ENCODE measurements around the gene GAPDHS. TPM values are rescaled to one million over a fixed set of nuclear protein-coding genes. Genes with fewer than 3 reads are reported as not detected.
A peak's percentile ranks its signal among the peaks of the same experiment; 100 is the strongest.

The GAPDHS gene
- total RNA-seq, 1 experiment from 2014 or later: not detected

GRCh38 chr19:35592226-35592625 lies 59.0 kb downstream of the GAPDHS start:
- no peak for TF ChIP-seq EZH2phosphoT487 (IDR thresholded peaks at IDR 0.05; ENCODE audit: borderline replicate concordance, low read length)
- TF ChIP-seq, protein P1, sequence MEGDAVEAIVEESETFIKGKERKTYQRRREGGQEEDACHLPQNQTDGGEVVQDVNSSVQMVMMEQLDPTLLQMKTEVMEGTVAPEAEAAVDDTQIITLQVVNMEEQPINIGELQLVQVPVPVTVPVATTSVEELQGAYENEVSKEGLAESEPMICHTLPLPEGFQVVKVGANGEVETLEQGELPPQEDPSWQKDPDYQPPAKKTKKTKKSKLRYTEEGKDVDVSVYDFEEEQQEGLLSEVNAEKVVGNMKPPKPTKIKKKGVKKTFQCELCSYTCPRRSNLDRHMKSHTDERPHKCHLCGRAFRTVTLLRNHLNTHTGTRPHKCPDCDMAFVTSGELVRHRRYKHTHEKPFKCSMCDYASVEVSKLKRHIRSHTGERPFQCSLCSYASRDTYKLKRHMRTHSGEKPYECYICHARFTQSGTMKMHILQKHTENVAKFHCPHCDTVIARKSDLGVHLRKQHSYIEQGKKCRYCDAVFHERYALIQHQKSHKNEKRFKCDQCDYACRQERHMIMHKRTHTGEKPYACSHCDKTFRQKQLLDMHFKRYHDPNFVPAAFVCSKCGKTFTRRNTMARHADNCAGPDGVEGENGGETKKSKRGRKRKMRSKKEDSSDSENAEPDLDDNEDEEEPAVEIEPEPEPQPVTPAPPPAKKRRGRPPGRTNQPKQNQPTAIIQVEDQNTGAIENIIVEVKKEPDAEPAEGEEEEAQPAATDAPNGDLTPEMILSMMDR (conservative IDR thresholded peaks at IDR 0.05; ENCODE audit: low read depth, low read length): peak; percentile 64
- BruUV-seq (replicated peaks): no TSS peak
- intact Hi-C loops (cut with micrococcal nuclease): loop anchor here (5.0 kb wide), 1 partner anchor 75 kb away; no protein-coding TSS in a partner anchor
- H3K36me3 ChIP-seq (ENCODE audit: low read depth, low read length): no peaks in the 10 kb centered on the region
- H3K9me2 ChIP-seq (replicated peaks; ENCODE audit: low read length): no peaks in the 10 kb centered on the region
- H3K4me1 ChIP-seq (ENCODE audit: insufficient read depth, low read length): no peaks in the 10 kb centered on the region
- no peak; the same call in 1 of the 2 replicates for ATAC-seq
- H2AFZ ChIP-seq (ENCODE audit: low read length): no peak overlapping the region
- no peaks in the 10 kb centered on the region for H3K9me3 ChIP-seq (ENCODE audit: low read length)
- H3K27ac ChIP-seq (ENCODE audit: low read length): no peak overlapping the region
- no peaks in the 10 kb centered on the region for H3K79me2 ChIP-seq (ENCODE audit: low read length)
- no peaks in the 10 kb centered on the region for H3K27me3 ChIP-seq (ENCODE audit: low read length)
- DNase-seq: peak; percentile 52
- POLR2A ChIA-PET (ENCODE audit: unreplicated experiment): no interaction called here
- CTCF ChIA-PET: no interaction called here
- no peak overlapping the region for H3K9ac ChIP-seq (ENCODE audit: low read length)
- no peak overlapping the region for H3K4me2 ChIP-seq (ENCODE audit: low read length)
- H3F3A ChIP-seq (ENCODE audit: low read length, unreplicated experiment): no peaks in the 10 kb centered on the region
- H4K20me1 ChIP-seq (ENCODE audit: low read length): no peaks in the 10 kb centered on the region
- H3K4me3 ChIP-seq (ENCODE audit: low read length): no peak overlapping the region

Other genes starting within 250 kb of the GAPDHS start
- gene MAG, start 241.3 kb upstream of the GAPDHS start, total RNA-seq (2014; rRNA removed): not detected in 2 replicates
- 0.07 TPM in 1 of 2 replicates, not detected in the other for gene CD22, start 204.3 kb upstream of the GAPDHS start, total RNA-seq (2014; rRNA removed)
- not detected in 2 replicates for gene FFAR1, start 185.6 kb upstream of the GAPDHS start, total RNA-seq (2014; rRNA removed)
- not detected in 2 replicates for gene FFAR3, start 175.0 kb upstream of the GAPDHS start, total RNA-seq (2014; rRNA removed)
- gene GPR42, start 162.4 kb upstream of the GAPDHS start, total RNA-seq (2014; rRNA removed): not detected in 2 replicates
- not detected in 2 replicates for gene FFAR2, start 85.2 kb upstream of the GAPDHS start, total RNA-seq (2014; rRNA removed)
- gene KRTDAP, start 43.0 kb upstream of the GAPDHS start, total RNA-seq (2014; rRNA removed): not detected in 2 replicates
- 128 and 144 TPM in 2 replicates for gene DMKN, start 19.8 kb upstream of the GAPDHS start, total RNA-seq (2014; rRNA removed)
- gene SBSN, start 5.1 kb upstream of the GAPDHS start, total RNA-seq (2014; rRNA removed): 0.26 and 2.1 TPM in 2 replicates
- 191 and 206 TPM in 2 replicates for gene TMEM147, start 12.2 kb downstream of the GAPDHS start, total RNA-seq (2014; rRNA removed)
- not detected in 2 replicates for gene ATP4A, start 30.2 kb downstream of the GAPDHS start, total RNA-seq (2014; rRNA removed)
- gene PMIS2, start 52.7 kb downstream of the GAPDHS start, total RNA-seq (2014; rRNA removed): not detected in 2 replicates
- 25.9 and 26.4 TPM in 2 replicates for gene HAUS5, start 79.3 kb downstream of the GAPDHS start, total RNA-seq (2014; rRNA removed)
- 81.6 and 126 TPM in 2 replicates for gene RBM42, start 95.6 kb downstream of the GAPDHS start, total RNA-seq (2014; rRNA removed)
- 0.36 TPM in 1 of 2 replicates, not detected in the other for gene ETV2, start 108.3 kb downstream of the GAPDHS start, total RNA-seq (2014; rRNA removed)
- gene COX6B1, start 114.9 kb downstream of the GAPDHS start, total RNA-seq (2014; rRNA removed): 405 and 563 TPM in 2 replicates
- gene UPK1A, start 133.1 kb downstream of the GAPDHS start, total RNA-seq (2014; rRNA removed): not detected in 2 replicates
- gene ZBTB32, start 171.1 kb downstream of the GAPDHS start, total RNA-seq (2014; rRNA removed): not detected in 2 replicates
- 10.8 and 23.4 TPM in 2 replicates for gene KMT2B, start 184.5 kb downstream of the GAPDHS start, total RNA-seq (2014; rRNA removed)
- gene IGFLR1, start 209.0 kb downstream of the GAPDHS start, total RNA-seq (2014; rRNA removed): 0.81 and 9.3 TPM in 2 replicates
- 7.8 and 16.4 TPM in 2 replicates for gene U2AF1L4, start 212.0 kb downstream of the GAPDHS start, total RNA-seq (2014; rRNA removed)
- 34.3 and 42.9 TPM in 2 replicates for gene PSENEN, start 212.2 kb downstream of the GAPDHS start, total RNA-seq (2014; rRNA removed)
- 4.6 and 8.2 TPM in 2 replicates for gene LIN37, start 215.1 kb downstream of the GAPDHS start, total RNA-seq (2014; rRNA removed)
- gene HSPB6, start 223.6 kb downstream of the GAPDHS start, total RNA-seq (2014; rRNA removed): not detected in 2 replicates
- 5.5 and 6.1 TPM in 2 replicates for gene PROSER3, start 224.7 kb downstream of the GAPDHS start, total RNA-seq (2014; rRNA removed)
- 3.7 and 5.4 TPM in 2 replicates for gene ARHGAP33, start 242.1 kb downstream of the GAPDHS start, total RNA-seq (2014; rRNA removed)

Data from PC-3 (cell line).